MG63 (cell line): ENCODE results near the gene ROPN1. TPM values are rescaled to one million over a fixed set of nuclear protein-coding genes. Genes with fewer than 3 reads are reported as not detected.

Source experiments
- DNase-seq: peaks from one replicate; pipeline ENCODE4 v3.0.0-alpha.2; 2020
- H3K27me3 ChIP-seq: fragments of 250-450 bp; sonication (Bioruptor Pico); 2 replicates; pipeline ENCODE4 v1.5.1; 2020; ENCODE audit warnings: mild to moderate bottlenecking, moderate library complexity
- H3K36me3 ChIP-seq: fragments of 250-450 bp; sonication (Bioruptor Pico); 2 replicates; pipeline ENCODE4 v1.5.1; 2020; ENCODE audit warnings: mild to moderate bottlenecking, moderate library complexity
- H3K4me3 ChIP-seq: fragments of 250-450 bp; sonication (Bioruptor Pico); 2 replicates; pipeline ENCODE4 v1.5.1; 2020; ENCODE audit warnings: mild to moderate bottlenecking, moderate library complexity
- H3K9me3 ChIP-seq: fragments of 250-450 bp; sonication (Bioruptor Pico); 2 replicates; pipeline ENCODE4 v1.5.1; 2020; ENCODE audit warnings: mild to moderate bottlenecking, moderate library complexity
- total RNA-seq: library from RNA; depleted of rRNA; stranded (reverse); fragments of >200 nt; shearing (Covaris generic); gene quantifications from 2 replicates; pipeline ENCODE4 v1.2.3, GENCODE V29; 2014; ENCODE audit warnings: low replicate concordance; rRNA removed

ROPN1 gene
- total RNA-seq, 1 experiment from 2014 or later: not detected

- Histone ChIP-seq H3K4me3 (no peak overlapping the region), H3K36me3 (peaks cover 55% of the 10 kb centered on the region), H3K27me3 (no peaks in the 10 kb centered on the region), H3K9me3 (no peaks in the 10 kb centered on the region)
- DNase-seq: no peak
Observed at GRCh38 chr3:123930445-123930844, 61.5 kb downstream of the ROPN1 start.

DNA sequence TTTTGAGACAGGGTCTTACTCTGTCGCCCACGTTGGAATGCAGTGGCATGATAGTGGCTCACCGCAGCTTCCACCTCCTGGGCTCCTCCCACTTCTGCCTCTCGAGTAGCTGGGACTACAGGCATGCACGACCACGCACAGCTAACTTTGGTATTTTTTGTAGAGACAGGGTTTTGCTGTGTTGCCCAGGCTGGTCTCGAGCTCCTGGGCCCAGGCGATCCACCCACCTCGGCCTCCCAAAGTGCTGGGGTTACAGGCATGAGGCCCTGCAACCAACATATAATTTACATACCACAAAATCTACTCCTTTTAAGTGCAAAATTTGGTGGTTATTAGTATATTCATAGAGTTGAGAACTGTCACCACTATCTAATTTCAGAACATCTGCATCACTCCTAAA is 62.6 kb downstream of the ROPN1 start:
- DNase-seq: no peak
- H3K27me3 ChIP-seq: no peaks in the 10 kb centered on the region
- no peak overlapping the region for H3K4me3 ChIP-seq
- no peaks in the 10 kb centered on the region for H3K9me3 ChIP-seq
- peaks cover 54% of the 10 kb centered on the region for H3K36me3 ChIP-seq

DNA sequence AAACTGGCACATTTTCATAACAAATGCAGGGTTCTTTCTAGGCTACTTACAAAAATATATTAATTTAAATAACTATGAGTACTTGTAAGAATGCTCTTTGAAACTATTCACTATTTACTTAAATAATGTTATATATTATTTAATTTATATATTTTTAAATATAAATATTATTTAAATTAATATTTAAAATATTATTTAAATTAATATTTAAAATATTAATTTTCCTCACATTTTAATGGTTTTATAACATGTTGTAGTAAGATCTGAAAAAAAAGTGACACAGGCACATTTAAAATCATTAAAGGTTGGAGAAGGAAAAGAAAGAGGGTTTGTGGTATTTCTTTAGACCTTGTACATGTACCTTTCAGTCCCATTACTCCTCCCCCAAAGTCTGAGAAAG is 65.5 kb downstream of the ROPN1 start:
- peaks cover 58% of the 10 kb centered on the region for H3K36me3 ChIP-seq
- peaks cover 3% of the 10 kb centered on the region for H3K9me3 ChIP-seq
- no peaks in the 10 kb centered on the region for H3K27me3 ChIP-seq
- H3K4me3 ChIP-seq: no peak overlapping the region
- no peak for DNase-seq

- H3K36me3 ChIP-seq: peaks cover 73% of the 10 kb centered on the region
- H3K27me3 ChIP-seq: no peaks in the 10 kb centered on the region
- H3K9me3 ChIP-seq: peaks cover 19% of the 10 kb centered on the region
- no peak overlapping the region for H3K4me3 ChIP-seq
- DNase-seq: no peak
Observed at GRCh38 chr3:123920868-123921267, 71.1 kb downstream of the ROPN1 start.

GRCh38 chr3:123920383-123920782 is 71.5 kb downstream of the ROPN1 start:
- Histone ChIP-seq H3K4me3 (no peak overlapping the region), H3K9me3 (peaks cover 19% of the 10 kb centered on the region), H3K27me3 (no peaks in the 10 kb centered on the region), H3K36me3 (peaks cover 71% of the 10 kb centered on the region)
- DNase-seq: no peak

GRCh38 chr3:123919353-123919752 is 72.6 kb downstream of the ROPN1 start:
- DNase-seq: no peak
- H3K9me3 ChIP-seq: peaks cover 19% of the 10 kb centered on the region
- H3K36me3 ChIP-seq: peaks cover 74% of the 10 kb centered on the region
- no peaks in the 10 kb centered on the region for H3K27me3 ChIP-seq
- no peak overlapping the region for H3K4me3 ChIP-seq

Other genes with a start within 250 kb of the ROPN1 start
- gene MYLK, start 107.8 kb downstream of the ROPN1 start, total RNA-seq: 12.5 and 15.4 TPM in 2 replicates
- gene CCDC14, start 30.9 kb downstream of the ROPN1 start, total RNA-seq: 21.7 and 28.9 TPM in 2 replicates
- 1.4 and 2.3 TPM in 2 replicates for gene KALRN, start 41.2 kb upstream of the ROPN1 start, total RNA-seq